Measurements from ENCODE around the gene EXOC7.

EXOC7 gene, protein sequence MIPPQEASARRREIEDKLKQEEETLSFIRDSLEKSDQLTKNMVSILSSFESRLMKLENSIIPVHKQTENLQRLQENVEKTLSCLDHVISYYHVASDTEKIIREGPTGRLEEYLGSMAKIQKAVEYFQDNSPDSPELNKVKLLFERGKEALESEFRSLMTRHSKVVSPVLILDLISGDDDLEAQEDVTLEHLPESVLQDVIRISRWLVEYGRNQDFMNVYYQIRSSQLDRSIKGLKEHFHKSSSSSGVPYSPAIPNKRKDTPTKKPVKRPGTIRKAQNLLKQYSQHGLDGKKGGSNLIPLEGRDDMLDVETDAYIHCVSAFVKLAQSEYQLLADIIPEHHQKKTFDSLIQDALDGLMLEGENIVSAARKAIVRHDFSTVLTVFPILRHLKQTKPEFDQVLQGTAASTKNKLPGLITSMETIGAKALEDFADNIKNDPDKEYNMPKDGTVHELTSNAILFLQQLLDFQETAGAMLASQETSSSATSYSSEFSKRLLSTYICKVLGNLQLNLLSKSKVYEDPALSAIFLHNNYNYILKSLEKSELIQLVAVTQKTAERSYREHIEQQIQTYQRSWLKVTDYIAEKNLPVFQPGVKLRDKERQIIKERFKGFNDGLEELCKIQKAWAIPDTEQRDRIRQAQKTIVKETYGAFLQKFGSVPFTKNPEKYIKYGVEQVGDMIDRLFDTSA

DNA sequence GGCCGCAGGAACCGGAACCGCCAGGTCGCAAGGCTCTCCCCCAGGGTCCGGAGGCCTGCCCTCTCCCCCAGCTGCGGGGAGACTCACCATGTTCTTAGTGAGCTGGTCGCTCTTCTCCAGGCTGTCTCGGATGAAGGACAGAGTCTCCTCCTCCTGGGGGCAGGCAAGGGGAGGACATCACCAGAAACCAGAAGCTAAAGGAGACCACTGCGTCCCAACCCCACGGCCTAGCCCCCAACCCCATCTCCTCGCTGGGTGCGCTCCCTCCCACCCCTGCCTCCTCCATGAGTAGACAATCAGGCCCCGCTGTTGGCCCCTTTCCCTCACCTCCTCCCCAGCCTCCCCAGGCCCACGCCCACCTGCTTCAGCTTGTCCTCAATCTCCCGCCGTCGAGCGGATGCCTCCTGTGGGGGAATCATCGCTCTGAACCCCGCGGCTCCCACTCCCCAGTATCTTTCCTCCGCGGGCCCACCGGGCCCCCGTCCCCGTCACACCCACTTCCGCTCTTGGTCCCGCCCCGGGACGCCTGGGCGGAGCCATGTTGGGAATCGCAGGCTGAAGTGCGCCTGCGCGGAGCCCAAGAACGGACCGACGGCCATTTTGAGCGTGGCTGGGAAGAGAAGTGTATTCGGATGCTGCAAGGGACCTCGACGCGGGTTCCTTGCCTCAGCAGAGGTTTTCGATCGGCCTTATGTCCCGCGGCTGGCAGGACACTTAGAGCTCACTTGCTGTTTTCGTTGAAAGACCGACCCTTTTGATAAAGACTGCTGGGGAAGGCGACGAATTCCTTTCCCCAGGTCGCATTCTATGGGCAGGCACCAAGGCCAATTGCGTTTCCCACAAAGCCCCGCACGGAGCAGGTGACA is at the start of gene EXOC7:
Gene EXOC7 (minus strand): TSS at position 514 of the 866 bp plus-strand sequence. CDS start 95 bp downstream, at position 419.
- Mint-ChIP-seq H3K27ac (peak within 1 kb of the TSS; percentile 96), H3K4me1 (ENCODE audit: low read depth) (peaks cover 22% of the 10 kb centered on the region), H3K9me3 (ENCODE audit: low read depth) (no peaks in the 10 kb centered on the region), H3K27me3 (no peaks in the 10 kb centered on the region), H3K4me3 (peak within 1 kb of the TSS; percentile 95), H3K36me3 (peaks cover 2% of the 10 kb centered on the region)

DNA sequence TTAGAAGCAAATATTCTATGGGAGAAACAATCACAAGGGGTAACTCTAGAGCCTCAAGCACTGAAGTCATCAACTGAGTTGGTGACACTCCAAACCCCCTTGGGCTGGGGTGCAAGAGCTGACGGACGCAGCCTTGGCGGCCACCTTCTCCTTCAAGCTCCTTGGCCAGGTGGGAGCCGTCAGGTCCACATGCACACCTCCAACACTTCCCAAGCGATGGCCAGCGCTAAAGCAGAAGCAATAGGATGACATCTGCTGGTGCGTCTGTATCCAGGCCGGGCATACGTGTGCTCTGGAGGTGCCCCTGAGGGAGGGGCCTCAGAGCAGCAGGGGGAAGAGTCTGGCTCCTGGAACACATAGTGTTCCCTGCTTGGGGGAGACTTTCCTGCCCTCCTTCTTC is 49.6 kb upstream of the EXOC7 start:
- peak overlapping the region; percentile 33 for H3K4me3 Mint-ChIP-seq
- H3K36me3 Mint-ChIP-seq: peaks cover 24% of the 10 kb centered on the region
- H3K9me3 Mint-ChIP-seq (ENCODE audit: low read depth): no peaks in the 10 kb centered on the region
- H3K4me1 Mint-ChIP-seq (ENCODE audit: low read depth): peaks cover 67% of the 10 kb centered on the region
- H3K27ac Mint-ChIP-seq: peak overlapping the region; percentile 96
- H3K27me3 Mint-ChIP-seq: no peaks in the 10 kb centered on the region

DNA sequence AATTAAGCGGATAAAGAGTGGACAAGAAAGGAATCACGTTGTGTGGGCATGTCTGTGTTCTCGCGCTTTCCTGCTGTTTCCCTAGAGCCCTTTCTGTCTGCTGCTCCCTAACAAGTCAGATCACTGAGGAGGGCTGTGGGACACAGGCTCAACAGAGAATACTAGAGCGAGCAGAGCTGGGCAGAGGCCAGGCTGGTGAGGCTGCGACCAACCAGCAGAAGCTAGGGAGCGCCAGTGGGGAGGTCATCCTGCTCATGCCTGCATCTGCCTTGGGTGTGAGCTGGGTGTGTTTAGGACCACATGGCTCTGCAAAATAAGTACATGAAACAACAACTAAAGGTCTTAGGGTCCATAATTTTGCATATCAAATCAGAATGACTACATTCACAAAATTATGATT is 49.0 kb upstream of the EXOC7 start:
- Mint-ChIP-seq H3K9me3 (ENCODE audit: low read depth) (no peaks in the 10 kb centered on the region), H3K4me1 (ENCODE audit: low read depth) (peaks cover 69% of the 10 kb centered on the region), H3K4me3 (peak overlapping the region; percentile 58), H3K36me3 (peaks cover 25% of the 10 kb centered on the region), H3K27me3 (no peaks in the 10 kb centered on the region), H3K27ac (peak overlapping the region; percentile 96)

DNA sequence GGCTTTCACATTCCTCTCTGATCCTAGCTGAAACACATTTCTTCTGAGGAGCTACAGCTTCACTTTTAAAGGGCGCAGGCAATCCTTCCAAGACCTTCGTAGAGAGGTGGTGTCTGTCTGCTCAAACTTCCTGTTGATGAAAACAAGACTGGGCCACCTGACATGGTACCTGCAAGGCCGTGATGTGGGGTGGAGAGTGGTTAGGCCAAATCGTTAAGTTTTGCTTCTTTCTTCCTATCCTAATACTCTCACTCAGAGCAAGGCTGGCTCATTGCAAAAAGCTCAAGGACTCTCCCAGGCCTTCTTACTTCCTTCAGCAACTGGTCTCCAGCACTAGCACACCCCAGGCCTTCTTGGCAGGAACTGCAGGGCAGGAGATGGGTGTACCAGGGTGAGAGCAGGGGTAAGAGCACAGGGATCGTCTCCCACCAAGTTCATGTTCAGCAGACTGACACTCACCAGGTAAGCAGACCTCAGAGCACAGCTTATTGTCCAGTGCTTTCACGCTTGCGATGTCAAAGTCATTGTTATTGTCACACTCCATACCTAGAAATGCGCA is 48.4 kb upstream of the EXOC7 start:
- H3K36me3 Mint-ChIP-seq: peaks cover 24% of the 10 kb centered on the region
- H3K27ac Mint-ChIP-seq: peak overlapping the region; percentile 96
- peaks cover 71% of the 10 kb centered on the region for H3K4me1 Mint-ChIP-seq (ENCODE audit: low read depth)
- H3K9me3 Mint-ChIP-seq (ENCODE audit: low read depth): no peaks in the 10 kb centered on the region
- peak overlapping the region; percentile 58 for H3K4me3 Mint-ChIP-seq
- H3K27me3 Mint-ChIP-seq: no peaks in the 10 kb centered on the region

DNA sequence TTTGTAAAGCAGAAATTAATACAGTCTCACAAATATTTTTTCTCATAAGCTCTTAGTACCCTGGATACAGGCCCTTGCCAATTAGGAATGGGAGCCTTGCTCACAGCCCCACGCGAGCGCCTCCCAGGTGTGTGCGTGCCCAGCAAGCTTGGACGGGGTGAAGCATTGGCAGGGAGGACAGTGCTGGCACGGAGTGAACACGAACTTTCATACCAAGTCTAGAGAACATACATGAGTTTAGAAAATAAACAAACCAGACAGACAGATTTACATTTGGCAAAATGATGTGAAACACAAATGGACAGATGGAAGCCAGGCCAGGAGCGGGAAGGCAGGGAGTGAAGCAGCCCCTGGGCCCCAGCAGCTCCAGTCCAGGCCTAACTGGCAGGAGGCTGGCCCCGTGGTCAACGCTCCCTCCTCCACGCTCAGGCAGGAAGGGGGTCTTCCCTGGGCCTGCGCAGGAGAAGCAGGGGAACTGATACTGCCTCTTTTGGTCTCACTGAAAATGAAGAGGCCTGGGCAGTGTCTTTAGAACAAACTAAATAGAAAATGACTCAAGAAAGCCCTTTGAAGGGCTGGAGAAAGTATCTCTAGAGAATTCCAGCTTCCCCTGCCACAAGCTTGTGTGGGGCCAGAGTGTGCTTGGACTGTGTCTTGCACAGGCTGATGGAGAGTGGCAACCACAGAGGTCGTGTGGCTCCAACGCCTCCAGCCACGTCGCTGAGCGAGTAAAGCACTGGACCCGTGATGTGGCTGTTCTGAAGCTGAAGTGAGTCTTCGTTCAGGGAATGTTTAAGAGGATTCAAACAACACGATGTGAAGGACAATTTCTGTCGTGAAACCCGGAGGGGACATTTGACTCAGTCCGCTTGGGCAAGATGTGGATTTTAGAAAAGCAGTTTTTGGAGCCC is 47.4 kb upstream of the EXOC7 start:
- Mint-ChIP-seq H3K36me3 (peaks cover 22% of the 10 kb centered on the region), H3K4me1 (ENCODE audit: low read depth) (peaks cover 75% of the 10 kb centered on the region), H3K4me3 (peak overlapping the region; percentile 27), H3K9me3 (ENCODE audit: low read depth) (no peaks in the 10 kb centered on the region), H3K27me3 (no peaks in the 10 kb centered on the region), H3K27ac (peak overlapping the region; percentile 96)

DNA sequence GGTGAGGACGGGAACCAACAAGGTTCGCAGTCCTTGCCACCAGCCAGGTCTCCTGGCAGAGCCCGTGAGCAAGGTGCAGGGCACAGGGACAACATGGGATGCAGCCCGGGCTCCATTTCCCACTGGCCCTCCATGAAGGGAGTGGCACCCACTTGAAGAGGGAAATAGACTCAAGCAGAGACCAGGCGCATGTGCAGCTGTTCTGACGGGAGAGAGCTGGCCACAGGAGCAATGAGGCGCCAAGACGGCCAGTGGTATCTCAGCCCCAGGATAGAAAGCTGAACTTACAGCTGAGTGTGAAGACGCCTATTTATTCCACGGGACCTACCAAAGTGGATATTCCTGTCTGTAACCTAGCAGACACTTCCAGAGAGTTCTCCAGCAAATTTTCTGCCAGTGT is 45.6 kb upstream of the EXOC7 start:
- Mint-ChIP-seq H3K9me3 (ENCODE audit: low read depth) (no peaks in the 10 kb centered on the region), H3K27me3 (no peaks in the 10 kb centered on the region), H3K4me1 (ENCODE audit: low read depth) (peaks cover 76% of the 10 kb centered on the region), H3K27ac (peak overlapping the region; percentile 88), H3K4me3 (no peak overlapping the region), H3K36me3 (peaks cover 19% of the 10 kb centered on the region)

DNA sequence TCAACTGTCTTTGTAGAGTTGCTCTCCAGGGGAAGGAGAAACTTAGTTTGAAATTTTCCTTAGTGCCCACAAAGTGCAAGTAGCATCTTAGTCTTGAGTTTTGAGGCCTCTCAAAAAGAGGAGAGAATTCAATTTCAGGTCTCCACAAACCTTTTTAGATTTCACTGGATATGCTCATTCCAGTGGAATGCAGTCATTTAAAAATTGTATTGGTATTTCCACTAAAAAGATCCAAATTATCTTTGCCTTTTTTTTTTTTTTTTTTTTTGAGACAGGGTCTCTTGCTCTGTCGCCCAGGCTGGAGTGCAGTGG is 44.4 kb upstream of the EXOC7 start:
- Mint-ChIP-seq H3K27ac (peak overlapping the region; percentile 34), H3K9me3 (ENCODE audit: low read depth) (no peaks in the 10 kb centered on the region), H3K4me3 (no peak overlapping the region), H3K27me3 (no peaks in the 10 kb centered on the region), H3K36me3 (peaks cover 16% of the 10 kb centered on the region), H3K4me1 (ENCODE audit: low read depth) (peaks cover 75% of the 10 kb centered on the region)

DNA sequence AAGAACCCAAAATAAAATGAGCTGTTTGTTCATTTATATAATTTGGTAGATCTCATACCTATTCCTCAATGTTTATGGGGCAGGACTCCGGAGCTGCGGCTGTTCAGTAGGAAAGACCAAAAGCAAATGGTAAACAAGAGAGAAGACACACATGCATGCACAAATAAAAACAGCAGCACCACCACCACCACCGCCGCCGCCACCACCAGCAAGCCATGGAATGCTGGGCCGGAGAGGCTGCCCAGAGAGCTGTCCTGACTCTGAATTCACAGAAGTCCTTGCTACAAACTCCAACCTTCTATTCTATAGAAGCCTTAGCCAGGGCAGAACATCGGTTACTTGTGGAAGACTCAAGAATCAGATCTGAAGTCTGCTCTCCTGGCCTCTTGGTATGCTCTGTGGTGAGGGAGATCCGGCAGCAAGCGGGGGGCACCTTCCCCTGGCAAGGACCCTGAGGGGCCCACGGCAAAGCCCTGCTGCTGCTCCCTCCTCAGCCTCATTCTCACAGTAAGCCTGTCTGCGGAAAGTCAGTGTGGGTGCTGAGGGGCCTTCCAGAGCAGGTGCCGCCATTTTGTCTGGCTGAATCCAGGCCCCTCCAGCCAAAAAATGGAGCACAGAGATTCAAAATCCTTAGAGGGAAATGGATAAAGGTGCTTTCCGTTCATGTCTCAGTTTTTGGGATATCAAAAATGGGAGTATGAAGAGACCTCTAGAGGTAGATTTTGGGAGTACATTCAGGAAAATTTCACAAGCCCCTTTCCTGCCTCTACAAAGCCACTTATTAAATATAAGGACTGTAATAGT is 43.8 kb upstream of the EXOC7 start:
- Mint-ChIP-seq H3K4me3 (no peak overlapping the region), H3K27me3 (no peaks in the 10 kb centered on the region), H3K4me1 (ENCODE audit: low read depth) (peaks cover 75% of the 10 kb centered on the region), H3K9me3 (ENCODE audit: low read depth) (no peaks in the 10 kb centered on the region), H3K36me3 (peaks cover 16% of the 10 kb centered on the region), H3K27ac (peak overlapping the region; percentile 97)

DNA sequence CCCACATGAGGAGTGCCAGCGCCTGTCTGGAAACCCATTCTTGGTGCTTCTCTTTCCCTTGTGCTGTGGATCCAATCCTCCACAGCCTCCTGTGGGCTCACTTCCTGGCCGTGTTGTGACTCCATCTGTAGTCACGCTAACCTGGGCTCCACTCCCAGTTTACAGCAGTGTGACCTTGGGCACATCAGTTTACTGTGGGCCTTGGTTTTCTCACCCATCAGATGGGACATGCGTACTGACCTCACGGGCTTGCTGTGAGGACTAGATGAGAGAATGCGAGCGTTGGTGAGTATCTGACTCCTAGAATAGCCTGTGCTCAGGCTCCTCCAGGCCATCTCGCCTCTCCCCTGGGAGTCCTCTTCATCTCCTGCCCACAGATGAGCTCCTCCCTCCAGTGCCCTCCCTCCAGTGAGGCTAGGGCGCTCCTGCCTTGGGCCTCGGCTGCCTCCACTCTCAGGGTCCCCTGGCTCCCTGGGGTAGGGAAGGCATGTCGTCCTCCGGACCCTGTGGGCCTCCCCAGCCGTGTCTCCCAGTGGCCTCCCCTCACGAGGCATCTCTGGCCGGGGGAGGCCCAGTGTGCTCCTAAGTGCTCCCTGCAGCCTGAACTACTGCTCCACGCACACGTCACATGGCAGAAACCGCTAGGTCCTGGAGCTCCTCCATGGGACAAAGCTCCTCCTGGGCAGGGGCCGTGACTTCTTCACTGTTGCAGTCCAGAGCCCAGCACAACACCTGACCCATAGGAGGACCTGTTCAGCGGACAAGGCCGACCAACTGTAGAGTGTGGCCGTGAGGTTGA is 42.7 kb upstream of the EXOC7 start:
- Mint-ChIP-seq H3K9me3 (ENCODE audit: low read depth) (no peaks in the 10 kb centered on the region), H3K27ac (peak overlapping the region; percentile 97), H3K4me1 (ENCODE audit: low read depth) (peaks cover 74% of the 10 kb centered on the region), H3K4me3 (peak overlapping the region; percentile 58), H3K27me3 (no peaks in the 10 kb centered on the region), H3K36me3 (peaks cover 11% of the 10 kb centered on the region)

DNA sequence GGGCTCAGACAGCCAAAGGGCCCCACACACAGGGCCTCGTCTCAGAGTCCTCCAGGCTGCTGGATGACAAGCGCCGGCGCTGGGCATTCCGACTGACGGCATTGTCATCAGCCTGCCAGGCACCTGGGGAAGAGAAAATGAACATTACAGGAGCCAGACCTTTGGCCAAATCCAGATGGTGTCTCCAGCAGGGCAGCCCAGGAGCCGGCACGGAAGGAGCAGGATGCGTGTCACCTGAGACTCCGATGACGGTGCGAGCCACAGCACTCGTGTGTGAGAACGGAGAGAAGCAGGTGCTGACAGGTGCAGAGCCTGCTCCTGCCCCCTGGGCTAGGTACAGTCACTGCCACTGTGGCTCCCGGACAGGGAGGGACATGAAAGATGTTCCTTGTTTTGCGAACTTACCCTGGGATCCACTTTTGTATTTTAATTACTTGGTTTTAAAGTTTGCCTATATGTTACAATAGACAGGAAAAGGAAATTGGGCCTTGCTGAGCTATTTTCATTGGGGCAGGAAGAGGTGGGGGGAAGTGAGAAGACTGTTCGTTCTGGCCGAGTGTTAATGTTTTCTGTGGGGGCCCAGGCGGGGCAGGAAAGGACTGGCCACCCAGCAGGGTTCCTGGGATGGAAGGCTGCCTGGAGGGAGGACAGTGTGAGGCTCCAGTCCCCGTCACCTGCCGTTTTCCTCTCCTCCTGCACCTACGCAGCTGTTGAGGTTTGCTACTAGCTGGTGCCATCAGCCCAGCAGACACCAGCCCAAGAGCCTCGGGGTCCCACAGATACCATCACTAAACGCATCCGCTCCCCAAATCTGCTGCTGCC is 41.9 kb upstream of the EXOC7 start:
- Mint-ChIP-seq H3K27ac (peak overlapping the region; percentile 97), H3K9me3 (ENCODE audit: low read depth) (no peaks in the 10 kb centered on the region), H3K36me3 (peaks cover 8% of the 10 kb centered on the region)

DNA sequence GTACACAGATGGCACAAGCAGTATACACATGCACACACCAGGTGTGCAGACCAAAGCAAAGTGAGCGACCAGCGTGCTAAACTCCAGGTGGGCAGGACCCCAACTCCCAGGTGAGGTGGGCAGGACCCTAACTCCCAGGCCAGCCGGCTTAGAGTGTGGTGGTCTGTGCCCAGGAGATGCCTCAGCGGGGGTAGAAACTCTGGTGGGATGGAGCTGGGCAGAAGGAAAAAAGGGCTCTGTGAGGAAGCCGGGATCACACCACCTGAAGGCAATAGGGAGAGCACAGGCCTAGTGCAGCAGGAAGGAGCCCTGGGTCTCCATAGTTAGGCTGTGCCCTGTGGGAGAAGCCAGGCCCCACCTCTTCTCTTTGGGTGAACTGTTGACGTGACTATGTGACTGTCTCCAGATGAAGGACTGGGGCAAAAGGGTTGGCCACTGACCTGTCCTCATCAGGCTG is 39.0 kb upstream of the EXOC7 start:
- Mint-ChIP-seq H3K4me3 (peak overlapping the region; percentile 55), H3K36me3 (peaks cover 2% of the 10 kb centered on the region), H3K27me3 (no peaks in the 10 kb centered on the region), H3K27ac (peak overlapping the region; percentile 55), H3K9me3 (ENCODE audit: low read depth) (no peaks in the 10 kb centered on the region), H3K4me1 (ENCODE audit: low read depth) (peaks cover 66% of the 10 kb centered on the region)

More for the DNA sequence above, 41.9 kb upstream of the EXOC7 start:
- Mint-ChIP-seq H3K4me3 (peak overlapping the region; percentile 58), H3K27me3 (no peaks in the 10 kb centered on the region), H3K4me1 (ENCODE audit: low read depth) (peaks cover 68% of the 10 kb centered on the region)

DNA sequence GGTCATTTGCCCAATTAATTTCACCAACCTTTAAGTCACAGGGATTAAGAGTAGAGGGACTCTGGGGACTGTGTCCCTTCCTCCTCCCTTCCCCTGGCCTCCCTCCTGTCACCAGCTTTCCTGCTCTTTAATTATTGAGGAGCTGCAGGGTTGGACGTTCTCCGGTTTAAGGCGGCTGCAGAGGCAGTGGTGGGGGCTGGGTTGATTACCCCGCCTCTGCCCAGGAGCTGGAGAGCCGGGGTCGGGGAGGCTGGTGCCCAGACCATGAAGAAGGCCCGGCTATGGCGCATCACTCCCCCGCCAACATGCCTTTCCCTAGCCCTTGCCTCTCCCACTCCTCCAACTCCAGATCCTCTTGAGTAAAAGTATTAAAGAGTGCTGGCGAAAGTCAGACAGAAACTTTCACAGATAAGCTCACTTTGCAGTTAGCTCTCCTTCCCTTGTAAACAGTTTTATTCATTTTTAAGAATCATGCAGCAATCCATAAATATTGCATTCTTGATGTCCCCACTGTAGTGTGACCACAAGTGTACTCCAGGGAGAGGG is 38.5 kb upstream of the EXOC7 start:
- Mint-ChIP-seq H3K36me3 (no peaks in the 10 kb centered on the region), H3K27me3 (no peaks in the 10 kb centered on the region), H3K9me3 (ENCODE audit: low read depth) (no peaks in the 10 kb centered on the region), H3K4me3 (peak overlapping the region; percentile 81), H3K4me1 (ENCODE audit: low read depth) (peaks cover 62% of the 10 kb centered on the region), H3K27ac (peak overlapping the region; percentile 55)

Data from activated naive CD8-positive, alpha-beta T cell (primary cell).